GM19023 (cell line): ENCODE measurements around the gene MYH7B.

Experiments used
- ATAC-seq: cut with Tn5 transposase; IDR thresholded peaks from one replicate; pipeline ENCODE4 v1.9.1; 2021; ENCODE audit warnings: mild to moderate bottlenecking, moderate library complexity; ENCODE audit not compliant: unreplicated experiment

The MYH7B gene

DNA sequence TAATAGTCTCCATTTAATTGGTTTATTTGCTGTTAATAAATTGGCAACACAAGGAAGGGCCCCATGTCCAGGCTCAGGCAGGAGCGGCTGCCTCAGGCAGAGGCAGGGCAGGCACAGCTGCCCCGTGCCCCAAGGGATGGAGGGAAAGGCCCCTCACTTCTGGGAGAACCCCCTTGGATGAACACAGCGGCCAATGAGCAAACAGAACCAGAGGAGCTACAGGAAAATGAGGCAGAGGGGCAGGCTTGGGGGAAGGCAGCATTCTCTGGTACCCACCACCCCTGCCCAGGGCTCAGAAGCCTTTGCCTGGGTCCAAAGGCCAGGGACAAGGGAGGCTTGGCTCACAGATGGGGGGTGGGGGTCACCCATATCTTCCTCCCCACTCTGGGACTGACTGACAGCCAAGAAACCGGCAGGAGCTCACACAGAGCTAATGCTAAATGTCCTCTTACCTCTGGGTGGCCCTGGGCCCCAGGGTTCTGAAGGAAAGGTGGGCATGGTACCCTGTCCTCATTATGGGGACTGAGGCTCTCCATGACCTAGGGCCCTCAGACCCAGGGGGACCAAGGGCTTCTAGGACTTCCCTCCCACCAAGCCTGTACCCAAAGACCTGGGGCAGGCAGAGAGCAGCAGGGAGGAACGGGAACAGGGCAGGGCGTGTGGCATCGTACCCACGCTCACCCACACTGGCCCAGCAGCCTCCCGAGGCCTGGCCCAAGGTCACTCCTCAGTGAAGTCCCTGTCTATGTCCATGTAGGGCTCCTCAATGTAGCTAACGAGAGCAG is 47.0 kb downstream of the MYH7B start:
- ATAC-seq: no peak

GRCh38 chr20:35003211-35004031 is 47.8 kb downstream of the MYH7B start:
- no peak for ATAC-seq

DNA sequence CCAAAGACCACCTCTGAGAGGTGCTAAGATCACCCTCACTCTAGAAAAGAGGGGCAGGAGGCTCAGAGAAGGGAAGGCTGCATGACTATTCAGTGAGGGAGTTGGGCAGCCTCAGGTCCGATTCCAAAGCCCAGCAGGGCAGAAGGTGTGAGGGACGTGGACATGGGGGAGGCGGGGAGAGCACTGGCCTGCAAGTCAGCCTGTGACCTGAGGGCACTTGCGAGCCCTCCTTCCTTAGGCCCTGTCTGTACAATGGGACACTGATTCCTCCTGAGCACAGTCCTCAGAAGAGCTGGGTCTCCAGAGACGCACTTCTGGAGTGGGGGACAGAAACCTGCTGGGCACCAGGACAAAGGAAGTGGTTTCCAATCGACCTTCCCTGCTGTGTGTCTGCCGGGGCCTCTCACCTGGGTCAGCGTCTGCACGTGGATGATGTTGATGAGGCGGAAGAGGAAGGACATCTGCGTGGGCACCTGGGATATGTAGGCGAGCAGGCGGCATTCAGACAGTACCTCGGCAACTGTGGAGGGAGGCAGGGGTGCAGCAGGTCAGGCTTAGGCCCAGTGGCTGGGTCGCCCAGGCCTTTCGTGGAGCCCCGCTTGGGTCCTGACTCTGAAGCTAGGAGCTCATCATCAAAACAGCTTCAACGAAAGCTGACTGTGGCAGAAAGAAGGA is 48.5 kb downstream of the MYH7B start:
- ATAC-seq: no peak

- no peak for ATAC-seq
Measured at GRCh38 chr20:35004749-35005462, 49.2 kb downstream of the MYH7B start.
